Upper lobe of left lung (tissue), 6 donors: ENCODE results near the gene ST14. TPM values are rescaled to one million over a fixed set of nuclear protein-coding genes. Genes with fewer than 3 reads are reported as not detected.
"Not testable (repeated sequence)": the region's sequence is repeated elsewhere in the genome, so short reads cannot be mapped to it uniquely, and the experiment has no call there.

Source experiments
- ATAC-seq, 2 donors: fragments of 200-7000 bp; cut with Tn5 transposase; one replicate each; pipeline ENCODE4 v1.9.1; 2022; ENCODE audit warnings: mild to moderate bottlenecking in 2 of 2, moderate library complexity in 2 of 2; ENCODE audit not compliant: low FRiP score in 2 of 2
- DNase-seq, 2 donors: peaks; one replicate each; pipeline ENCODE4 v3.0.0-alpha.2; 2019 to 2020
- H3K27ac ChIP-seq, 4 donors: fragments of 200-600 bp; sonication (generic); one replicate each; pipeline ENCODE4 v1.5.1; 2016 to 2019
- H3K27me3 ChIP-seq, 4 donors: fragments of 200-600 bp; sonication (generic); one replicate each; pipeline ENCODE4 v1.5.1; 2017 to 2019
- H3K36me3 ChIP-seq, 4 donors: fragments of 200-600 bp; sonication (generic); one replicate each; pipeline ENCODE4 v1.5.1; 2016 to 2019
- H3K4me1 ChIP-seq, 4 donors: fragments of 200-600 bp; sonication (generic); one replicate each; pipeline ENCODE4 v1.5.1; 2018 to 2019
- H3K4me3 ChIP-seq, 4 donors: fragments of 200-600 bp; sonication (generic); one replicate each; pipeline ENCODE4 v1.5.1; 2017 to 2019; ENCODE audit warnings: mild to moderate bottlenecking in 2 of 4, moderate library complexity in 1 of 4
- H3K9me3 ChIP-seq, 4 donors: fragments of 200-600 bp; sonication (generic); one replicate each; pipeline ENCODE4 v1.5.1; 2018 to 2019
- CTCF ChIP-seq, 6 experiments: fragments of 450-650 bp in 4 of 6; fragments of 200-600 bp in 2 of 6; sonication (generic) in 2 of 6; IDR thresholded peaks; one replicate each; pipeline ENCODE4 v1.5.1; 2016 to 2019; ENCODE audit warnings: antibody characterized with exemption in 6 of 6
- EP300 ChIP-seq, 4 donors: sonication (generic); formaldehyde crosslinking; IDR thresholded peaks; one replicate each; pipeline ENCODE4 v1.5.1; 2017; ENCODE audit warnings: antibody characterized with exemption in 4 of 4, control low read depth in 2 of 4
- POLR2A ChIP-seq, 4 donors: fragments of 450-650 bp; IDR thresholded peaks; one replicate each; pipeline ENCODE4 v1.5.1; 2016 to 2017; ENCODE audit warnings: antibody characterized with exemption in 4 of 4, mild to moderate bottlenecking in 2 of 4
- POLR2AphosphoS5 ChIP-seq, 2 donors: sonication (generic); formaldehyde crosslinking; IDR thresholded peaks; one replicate each; pipeline ENCODE4 v1.5.1; 2017; ENCODE audit warnings: antibody characterized with exemption in 2 of 2
- WGBS, 2 donors: methylation state at CpG; one replicate each; pipeline ENCODE4 v1.1.5; 2017 to 2018; 5-methylcytosine and 5-hydroxymethylcytosine counted together
- small RNA-seq, 4 donors: library from RNA; depleted of rRNA; stranded (forward); fragments of <200 nt; gene quantifications; one replicate each; pipeline ENCODE3, GENCODE V24; 2016
- total RNA-seq, 6 donors: library from RNA; depleted of rRNA in 4 of 6; stranded (reverse); fragments of >200 nt in 4 of 6; gene quantifications; one replicate each; pipeline versions ENCODE4 v1.1.0 to v1.2.1, GENCODE V29; 2016 to 2021
- donor health status: DM: no; HTN: no; CAD: no; lungs with moderate emphysema.
- donor health status: DM: no; HTN: yes; CAD: no; lungs with severe emphysema.

ST14 gene
- total RNA-seq, 6 donors from 2014 or later = 49.2 to 105 (median 72.1) TPM

DNA sequence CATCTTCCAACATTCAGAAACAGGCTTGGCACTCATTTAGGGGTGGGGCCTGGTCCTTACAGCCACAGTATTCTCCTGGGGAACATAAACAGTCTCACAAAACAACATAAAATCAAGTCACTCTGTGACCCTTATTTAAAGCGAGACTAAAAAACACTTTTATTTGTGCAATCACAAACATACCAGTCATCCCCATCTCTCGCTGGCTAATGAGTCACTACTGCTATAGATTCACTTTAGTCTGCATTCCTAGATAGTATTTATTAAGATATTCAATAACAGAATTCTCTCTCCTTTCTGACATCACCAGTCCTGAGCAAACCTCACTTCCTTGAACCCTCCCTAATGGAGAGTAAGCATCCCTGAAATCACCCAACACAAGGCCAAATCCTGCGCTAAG lies 87.2 kb downstream of the ST14 start:
- H3K36me3 ChIP-seq = no peaks in the 10 kb centered on the region
- H3K27me3 ChIP-seq = no peaks in the 10 kb centered on the region
- TF ChIP-seq CTCF (IDR thresholded peaks at IDR 0.05) (no peak), POLR2AphosphoS5 (IDR thresholded peaks at IDR 0.05) (no peak), POLR2A (IDR thresholded peaks at IDR 0.05) (no peak), EP300 (IDR thresholded peaks at IDR 0.05) (no peak)
- H3K27ac ChIP-seq = no peak overlapping the region
- no peaks in the 10 kb centered on the region for H3K9me3 ChIP-seq
- H3K4me1 ChIP-seq = peaks cover 0 to 14% (median 7%) of the 10 kb centered on the region in 4 donors
- no peak for ATAC-seq
- WGBS, 2 donors = 90 to 98% methylated on average over 3 of the region's 3 CpGs
- no peak overlapping the region for H3K4me3 ChIP-seq
- DNase-seq = no peak

GRCh38 chr11:130247319-130247718 lies 87.7 kb downstream of the ST14 start:
- ATAC-seq (no peak), DNase-seq (no peak)
- no peaks in the 10 kb centered on the region for H3K9me3 ChIP-seq
- peaks cover 0 to 10% (median 7%) of the 10 kb centered on the region in 4 donors for H3K4me1 ChIP-seq
- no peak overlapping the region for H3K27ac ChIP-seq
- H3K36me3 ChIP-seq = no peaks in the 10 kb centered on the region
- TF ChIP-seq CTCF (IDR thresholded peaks at IDR 0.05) (no peak), EP300 (IDR thresholded peaks at IDR 0.05) (no peak), POLR2AphosphoS5 (IDR thresholded peaks at IDR 0.05) (no peak), POLR2A (IDR thresholded peaks at IDR 0.05) (no peak)
- H3K4me3 ChIP-seq = no peak overlapping the region
- WGBS, 2 donors = 91 to 93% methylated on average over 2 of the region's 2 CpGs
- no peaks in the 10 kb centered on the region for H3K27me3 ChIP-seq

GRCh38 chr11:130249371-130249770 lies 89.8 kb downstream of the ST14 start:
- DNase-seq (no peak), ATAC-seq (no peak)
- Histone ChIP-seq H3K27me3 (no peaks in the 10 kb centered on the region), H3K36me3 (no peaks in the 10 kb centered on the region), H3K4me3 (no peak overlapping the region), H3K9me3 (no peaks in the 10 kb centered on the region), H3K4me1 (no peaks in the 10 kb centered on the region), H3K27ac (no peak overlapping the region)
- no peak for TF ChIP-seq EP300 (IDR thresholded peaks at IDR 0.05)
- no peak for TF ChIP-seq POLR2A (IDR thresholded peaks at IDR 0.05)
- no peak for TF ChIP-seq POLR2AphosphoS5 (IDR thresholded peaks at IDR 0.05)
- no peak for TF ChIP-seq CTCF (IDR thresholded peaks at IDR 0.05)
- 88 to 98% methylated on average over 5 of the region's 5 CpGs for WGBS, 2 donors

DNA sequence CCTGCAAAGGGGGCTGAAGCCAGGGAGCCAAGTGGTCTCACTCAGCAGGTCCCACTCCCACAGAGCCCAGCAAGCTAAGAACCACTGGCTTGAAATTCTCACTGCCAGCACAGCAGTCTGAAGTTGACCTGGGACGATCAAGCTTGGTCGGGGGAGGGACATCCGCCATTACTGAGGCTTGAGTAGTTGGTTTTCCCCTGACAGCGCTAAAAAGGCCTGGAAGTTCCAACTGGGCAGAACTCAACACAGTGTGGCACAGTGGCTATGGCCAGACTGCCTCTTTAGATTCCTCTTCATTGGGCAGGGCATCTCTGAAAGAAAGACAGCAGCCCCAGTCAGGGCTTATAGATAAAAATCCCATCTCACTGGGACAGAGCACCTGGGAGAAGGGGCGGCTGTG lies 90.3 kb downstream of the ST14 start:
- not testable (repeated sequence) for H3K4me1 ChIP-seq, H3K27me3 ChIP-seq, H3K36me3 ChIP-seq, H3K9me3 ChIP-seq, H3K4me3 ChIP-seq, DNase-seq, H3K27ac ChIP-seq, ATAC-seq
- 95 to 100% methylated on average over 2 to 5 of the region's 5 CpGs for WGBS, 2 donors

- H3K9me3 ChIP-seq, H3K4me1 ChIP-seq, DNase-seq, H3K36me3 ChIP-seq, ATAC-seq, H3K27me3 ChIP-seq, H3K27ac ChIP-seq, H3K4me3 ChIP-seq: not testable (repeated sequence)
- 100% methylated on average over 1 of the region's 1 CpG for WGBS, 2 donors
These were observed 92.2 kb downstream of the ST14 start for GRCh38 chr11:130251763-130252162.

Small RNA genes within 50 kb of the gene (small RNA-seq; reads per million reads assigned to genes)
- gene RF00015 = 0 reads per million in 4 donors

Other genes with a start within 250 kb of the ST14 start
- gene PRDM10, start 156.9 kb upstream of the ST14 start, total RNA-seq = 10 to 100 TPM in 4 of 6 donors, 1 to 10 TPM in 2; 6.8 to 13.9 (median 12.7) TPM
- gene APLP2, start 89.9 kb upstream of the ST14 start, total RNA-seq = 100 to 1,000 TPM; 249 to 939 (median 653) TPM
- 10 to 100 TPM; 40.3 to 91.7 (median 51.2) TPM for gene ZBTB44, start 155.1 kb downstream of the ST14 start, total RNA-seq